Caco-2 (cell line): ENCODE data around the gene SIRT6. TPM values are rescaled to one million over a fixed set of nuclear protein-coding genes. Genes with fewer than 3 reads are reported as not detected.

Source experiments
- BruUV-seq: library from RNA; stranded (reverse); fragments of 400-500 nt; replicated peaks from 2 replicates; lab custom pipeline; 2021; lab: Mats Ljungman, UMichigan
- CTCF ChIA-PET: fragments of 300-600 bp; sonication (Branson Sonifier 250); formaldehyde crosslinking; loops from one replicate; lab custom pipeline; 2022; ENCODE audit warnings: antibody characterized with exemption; lab: Charles Lee
- POLR2A ChIA-PET: fragments of 300-600 bp; sonication (Branson Sonifier 250); formaldehyde crosslinking; loops from one replicate; lab custom pipeline; 2022; ENCODE audit warnings: antibody characterized with exemption; lab: Charles Lee
- DNase-seq, 2 experiments: peaks; one replicate each; pipeline versions ENCODE4 v3.0.0 to v3.0.0-alpha.2; 2020 to 2022
- H3K27me3 ChIP-seq: replicated peaks from 2 replicates; pipeline ENCODE4 v1.6.0; 2011; ENCODE audit warnings: low read length; ENCODE audit not compliant: control insufficient read depth, insufficient read depth
- H3K36me3 ChIP-seq: 2 replicates; pipeline ENCODE4 v1.5.1; 2011; ENCODE audit warnings: low read length; ENCODE audit not compliant: control insufficient read depth, insufficient read depth
- H3K4me1 ChIP-seq: fragments of 250-450 bp; sonication (Bioruptor Pico); 2 replicates; pipeline ENCODE4 v1.5.1; 2020; ENCODE audit warnings: mild to moderate bottlenecking
- H3K4me3 ChIP-seq: 2 replicates; pipeline ENCODE4 v1.5.1; 2011; ENCODE audit warnings: low read depth, mild to moderate bottlenecking, control low read depth, low read length
- H3K9me3 ChIP-seq: fragments of 250-450 bp; sonication (Bioruptor Pico); 2 replicates; pipeline ENCODE4 v1.5.1; 2020; ENCODE audit warnings: mild to moderate bottlenecking, moderate library complexity
- H3K27ac Mint-ChIP-seq: one replicate; pipeline ENCODE4 v1.8.0; 2022; ENCODE audit warnings: mixed read lengths; ENCODE audit not compliant: unreplicated experiment
- H3K27me3 Mint-ChIP-seq: one replicate; pipeline ENCODE4 v1.8.0; 2022; ENCODE audit warnings: mixed read lengths; ENCODE audit not compliant: insufficient read depth, unreplicated experiment
- H3K36me3 Mint-ChIP-seq: one replicate; pipeline ENCODE4 v1.8.0; 2022; ENCODE audit warnings: mild to moderate bottlenecking, mixed read lengths; ENCODE audit not compliant: insufficient read depth, unreplicated experiment
- H3K4me1 Mint-ChIP-seq: one replicate; pipeline ENCODE4 v1.8.0; 2022; ENCODE audit warnings: low read depth, mixed read lengths; ENCODE audit not compliant: unreplicated experiment
- H3K4me3 Mint-ChIP-seq: one replicate; pipeline ENCODE4 v1.8.0; 2022; ENCODE audit warnings: mild to moderate bottlenecking, moderate library complexity, mixed read lengths; ENCODE audit not compliant: unreplicated experiment
- H3K9me3 Mint-ChIP-seq: one replicate; pipeline ENCODE4 v1.8.0; 2022; ENCODE audit warnings: mixed read lengths; ENCODE audit not compliant: unreplicated experiment
- CTCF ChIP-seq, 2 experiments: fragments of 200-600 bp in 1 of 2; IDR thresholded peaks; 1 replicate in 1 of 2; 2 replicates in 1 of 2; pipeline versions ENCODE4 v1.5.1 to v1.8.0; 2011 to 2022; ENCODE audit warnings: antibody characterized with exemption in 1 of 2, control low read depth in 1 of 2, inconsistent platforms in 1 of 2, low read depth in 1 of 2, low read length in 1 of 2, mild to moderate bottlenecking in 1 of 2, moderate library complexity in 1 of 2; ENCODE audit not compliant: insufficient read depth in 1 of 2, severe bottlenecking in 1 of 2, unreplicated experiment in 1 of 2
- intact Hi-C: fragments of 100-400 bp; cut with micrococcal nuclease; formaldehyde crosslinking; loops from one replicate; pipeline ENCODE4 v1.10.0; 2022; ENCODE audit not compliant: unreplicated experiment
- total RNA-seq: library from RNA; stranded (reverse); gene quantifications from 2 replicates; pipeline ENCODE4 v1.2.3, GENCODE V29; 2022

SIRT6 gene
- total RNA-seq, 1 experiment from 2014 or later = 18.2 TPM

- TF ChIP-seq CTCF (IDR thresholded peaks at IDR 0.05; ENCODE audit: insufficient read depth in 1 of 2, low read depth in 1 of 2, low read length in 1 of 2, severe bottlenecking in 1 of 2, unreplicated experiment in 1 of 2) = peak; percentile 34 to 75
- Mint-ChIP-seq H3K27ac (no peak overlapping the region), H3K9me3 (no peaks in the 10 kb centered on the region), H3K4me3 (no peak overlapping the region), H3K27me3 (no peaks in the 10 kb centered on the region), H3K36me3 (peaks cover 4% of the 10 kb centered on the region), H3K4me1 (peaks cover 8% of the 10 kb centered on the region)
- BruUV-seq = no TSS peak
- POLR2A ChIA-PET = interaction anchor here (0.6 to 1.0 kb wide), 2 partner anchors 9 to 970 kb away, joined by 3 to 4 read pairs; no protein-coding TSS in a partner anchor
- no peak overlapping the region for H3K4me3 ChIP-seq
- no peaks in the 10 kb centered on the region for H3K27me3 ChIP-seq
- CTCF ChIA-PET = interaction anchor here (0.5 to 1.8 kb wide), 20 partner anchors 8 to 1663 kb away, joined by 3 to 15 read pairs (median 3); partner anchors contain the start of genes DAPK3, KDM4B and YJU2
- H3K4me1 ChIP-seq = peaks cover 10% of the 10 kb centered on the region
- H3K36me3 ChIP-seq = no peaks in the 10 kb centered on the region
- no peaks in the 10 kb centered on the region for H3K9me3 ChIP-seq
- DNase-seq = peak; percentile 60 to 61
- intact Hi-C loops = no loop called here
Observed at GRCh38 chr19:4140237-4140711, 42.1 kb downstream of the SIRT6 start.

- no peaks in the 10 kb centered on the region for H3K9me3 ChIP-seq
- intact Hi-C loops = no loop called here
Observed at GRCh38 chr19:4139614-4140236, 42.6 kb downstream of the SIRT6 start.

More at GRCh38 chr19:4139614-4140236, 42.6 kb downstream of the SIRT6 start:
- no TSS peak for BruUV-seq
- POLR2A ChIA-PET = no interaction called here
- peak; percentile 77 to 86 for TF ChIP-seq CTCF (IDR thresholded peaks at IDR 0.05; ENCODE audit: insufficient read depth in 1 of 2, low read depth in 1 of 2, low read length in 1 of 2, severe bottlenecking in 1 of 2, unreplicated experiment in 1 of 2)
- Histone ChIP-seq H3K36me3 (no peaks in the 10 kb centered on the region), H3K4me3 (no peak overlapping the region), H3K4me1 (peaks cover 10% of the 10 kb centered on the region), H3K27me3 (no peaks in the 10 kb centered on the region)
- Mint-ChIP-seq H3K36me3 (peaks cover 4% of the 10 kb centered on the region), H3K4me3 (no peak overlapping the region), H3K27ac (no peak overlapping the region), H3K27me3 (no peaks in the 10 kb centered on the region), H3K9me3 (no peaks in the 10 kb centered on the region), H3K4me1 (peaks cover 8% of the 10 kb centered on the region)
- CTCF ChIA-PET = interaction anchor here (0.5 to 1.8 kb wide), 16 partner anchors 9 to 1663 kb away, joined by 3 to 15 read pairs (median 4); partner anchors contain the start of genes DAPK3 and YJU2
- DNase-seq = peak; percentile 82 to 86
